ENCODE measurements around the gene DDX1.

The DDX1 gene

GRCh38 chr2:15648593-15649525 lies 57.2 kb downstream of the DDX1 start:
- no peak for DNase-seq

GRCh38 chr2:15649561-15650255 lies 58.0 kb downstream of the DDX1 start:
- DNase-seq: no peak

- DNase-seq: no peak
Measured at GRCh38 chr2:15650616-15651366, 59.1 kb downstream of the DDX1 start.

GRCh38 chr2:15651367-15651727 lies 59.7 kb downstream of the DDX1 start:
- DNase-seq: no peak

GRCh38 chr2:15652252-15652651 lies 60.6 kb downstream of the DDX1 start:
- DNase-seq: no peak

- DNase-seq: no peak
Measured at GRCh38 chr2:15652801-15653200, 61.1 kb downstream of the DDX1 start.

GRCh38 chr2:15653806-15654726 lies 62.4 kb downstream of the DDX1 start:
- DNase-seq: no peak

- no peak for DNase-seq
Measured at GRCh38 chr2:15654727-15655073, 63.0 kb downstream of the DDX1 start.

- no peak for DNase-seq
Measured at GRCh38 chr2:15655123-15655887, 63.6 kb downstream of the DDX1 start.

GRCh38 chr2:15656090-15656489 lies 64.4 kb downstream of the DDX1 start:
- DNase-seq: no peak

- DNase-seq: no peak
Measured at GRCh38 chr2:15657759-15658158, 66.1 kb downstream of the DDX1 start.

GRCh38 chr2:15658911-15659310 lies 67.2 kb downstream of the DDX1 start:
- no peak for DNase-seq

- no peak for DNase-seq
Measured at GRCh38 chr2:15660491-15661294, 69.0 kb downstream of the DDX1 start.

- no peak for DNase-seq
Measured at GRCh38 chr2:15661295-15661569, 69.6 kb downstream of the DDX1 start.

- DNase-seq: no peak
Measured at GRCh38 chr2:15662026-15662425, 70.4 kb downstream of the DDX1 start.

GRCh38 chr2:15662579-15662978 lies 70.9 kb downstream of the DDX1 start:
- no peak for DNase-seq

GRCh38 chr2:15663802-15664201 lies 72.1 kb downstream of the DDX1 start:
- no peak for DNase-seq

- no peak for DNase-seq
Measured at GRCh38 chr2:15664273-15665066, 72.8 kb downstream of the DDX1 start.

- DNase-seq: no peak
Measured at GRCh38 chr2:15665067-15665942, 73.6 kb downstream of the DDX1 start.
